ENCODE measurements around the gene MT1X.

MT1X gene

GRCh38 chr16:56682703-56683397 is 580 bp downstream of the MT1X start:
- Mint-ChIP-seq H3K27me3 (no peaks in the 10 kb centered on the region), H3K36me3 (ENCODE audit: low read depth) (peaks cover 28% of the 10 kb centered on the region), H3K27ac (peak overlapping the region; percentile 94), H3K4me1 (ENCODE audit: low read depth) (peaks cover 29% of the 10 kb centered on the region), H3K4me3 (peak overlapping the region; percentile 93), H3K9me3 (peaks cover 2% of the 10 kb centered on the region)
- DNase-seq, result no peak

- Mint-ChIP-seq H3K27ac (peak overlapping the region; percentile 2), H3K4me3 (peak overlapping the region; percentile 93), H3K9me3 (peaks cover 2% of the 10 kb centered on the region), H3K36me3 (ENCODE audit: low read depth) (peaks cover 28% of the 10 kb centered on the region), H3K27me3 (no peaks in the 10 kb centered on the region), H3K4me1 (ENCODE audit: low read depth) (peaks cover 29% of the 10 kb centered on the region)
- DNase-seq, result no peak
These were observed 1.3 kb downstream of the MT1X start for GRCh38 chr16:56683424-56684172.

GRCh38 chr16:56684256-56684925 is 2.1 kb downstream of the MT1X start:
- peaks cover 29% of the 10 kb centered on the region for H3K4me1 Mint-ChIP-seq (ENCODE audit: low read depth)
- no peak overlapping the region for H3K27ac Mint-ChIP-seq
- no peaks in the 10 kb centered on the region for H3K27me3 Mint-ChIP-seq
- peaks cover 2% of the 10 kb centered on the region for H3K9me3 Mint-ChIP-seq
- H3K36me3 Mint-ChIP-seq (ENCODE audit: low read depth), result peaks cover 28% of the 10 kb centered on the region
- peak overlapping the region; percentile 93 for H3K4me3 Mint-ChIP-seq
- no peak for DNase-seq

GRCh38 chr16:56684926-56685590 is 2.8 kb downstream of the MT1X start:
- H3K36me3 Mint-ChIP-seq (ENCODE audit: low read depth), result peaks cover 28% of the 10 kb centered on the region
- peaks cover 24% of the 10 kb centered on the region for H3K4me1 Mint-ChIP-seq (ENCODE audit: low read depth)
- no peak overlapping the region for H3K4me3 Mint-ChIP-seq
- DNase-seq, result no peak
- H3K27ac Mint-ChIP-seq, result no peak overlapping the region
- H3K9me3 Mint-ChIP-seq, result peaks cover 2% of the 10 kb centered on the region
- no peaks in the 10 kb centered on the region for H3K27me3 Mint-ChIP-seq

- H3K9me3 Mint-ChIP-seq, result peaks cover 2% of the 10 kb centered on the region
- peaks cover 28% of the 10 kb centered on the region for H3K36me3 Mint-ChIP-seq (ENCODE audit: low read depth)
- H3K4me3 Mint-ChIP-seq, result no peak overlapping the region
- no peaks in the 10 kb centered on the region for H3K27me3 Mint-ChIP-seq
- no peak for DNase-seq
- H3K4me1 Mint-ChIP-seq (ENCODE audit: low read depth), result peaks cover 20% of the 10 kb centered on the region
- H3K27ac Mint-ChIP-seq, result no peak overlapping the region
These were observed 4.5 kb downstream of the MT1X start for GRCh38 chr16:56686758-56687157.

- Mint-ChIP-seq H3K4me1 (ENCODE audit: low read depth) (peaks cover 8% of the 10 kb centered on the region), H3K9me3 (peaks cover 2% of the 10 kb centered on the region), H3K4me3 (no peak overlapping the region), H3K27me3 (no peaks in the 10 kb centered on the region), H3K36me3 (ENCODE audit: low read depth) (peaks cover 20% of the 10 kb centered on the region), H3K27ac (no peak overlapping the region)
- no peak for DNase-seq
These were observed 6.5 kb downstream of the MT1X start for GRCh38 chr16:56688762-56689161.

- Mint-ChIP-seq H3K27ac (no peak overlapping the region), H3K9me3 (peaks cover 2% of the 10 kb centered on the region), H3K36me3 (ENCODE audit: low read depth) (peaks cover 16% of the 10 kb centered on the region), H3K27me3 (no peaks in the 10 kb centered on the region), H3K4me3 (no peak overlapping the region), H3K4me1 (ENCODE audit: low read depth) (peaks cover 4% of the 10 kb centered on the region)
- no peak for DNase-seq
These were observed 6.9 kb downstream of the MT1X start for GRCh38 chr16:56689171-56689570.

- DNase-seq, result no peak
- no peak overlapping the region for H3K4me3 Mint-ChIP-seq
- H3K36me3 Mint-ChIP-seq (ENCODE audit: low read depth), result peaks cover 12% of the 10 kb centered on the region
- H3K27me3 Mint-ChIP-seq, result no peaks in the 10 kb centered on the region
- no peak overlapping the region for H3K27ac Mint-ChIP-seq
- H3K9me3 Mint-ChIP-seq, result peaks cover 2% of the 10 kb centered on the region
- H3K4me1 Mint-ChIP-seq (ENCODE audit: low read depth), result no peaks in the 10 kb centered on the region
These were observed 8.3 kb downstream of the MT1X start for GRCh38 chr16:56690420-56691122.

GRCh38 chr16:56691885-56692284 is 9.6 kb downstream of the MT1X start:
- Mint-ChIP-seq H3K4me1 (ENCODE audit: low read depth) (no peaks in the 10 kb centered on the region), H3K27ac (no peak overlapping the region), H3K27me3 (no peaks in the 10 kb centered on the region), H3K36me3 (ENCODE audit: low read depth) (peaks cover under 1% of the 10 kb centered on the region), H3K9me3 (no peaks in the 10 kb centered on the region), H3K4me3 (no peak overlapping the region)
- peak; percentile 6 for DNase-seq

- Mint-ChIP-seq H3K4me3 (no peak overlapping the region), H3K9me3 (no peaks in the 10 kb centered on the region), H3K27ac (no peak overlapping the region)
These were observed 13.0 kb downstream of the MT1X start for GRCh38 chr16:56695246-56695645.

GRCh38 chr16:56697456-56698155 is 15.3 kb downstream of the MT1X start:
- Mint-ChIP-seq H3K4me3 (no peak overlapping the region), H3K4me1 (ENCODE audit: low read depth) (peaks cover 12% of the 10 kb centered on the region), H3K36me3 (ENCODE audit: low read depth) (no peaks in the 10 kb centered on the region), H3K27me3 (no peaks in the 10 kb centered on the region), H3K9me3 (no peaks in the 10 kb centered on the region), H3K27ac (no peak overlapping the region)
- no peak for DNase-seq

More at GRCh38 chr16:56695246-56695645, 13.0 kb downstream of the MT1X start:
- Mint-ChIP-seq H3K4me1 (ENCODE audit: low read depth) (no peaks in the 10 kb centered on the region), H3K36me3 (ENCODE audit: low read depth) (no peaks in the 10 kb centered on the region), H3K27me3 (no peaks in the 10 kb centered on the region)
- peak; percentile 21 for DNase-seq

GRCh38 chr16:56700195-56700594 is 17.9 kb downstream of the MT1X start:
- Mint-ChIP-seq H3K4me3 (no peak overlapping the region), H3K27me3 (no peaks in the 10 kb centered on the region), H3K27ac (no peak overlapping the region), H3K36me3 (ENCODE audit: low read depth) (no peaks in the 10 kb centered on the region), H3K9me3 (no peaks in the 10 kb centered on the region), H3K4me1 (ENCODE audit: low read depth) (peaks cover 12% of the 10 kb centered on the region)
- DNase-seq, result no peak

- Mint-ChIP-seq H3K27me3 (no peaks in the 10 kb centered on the region), H3K27ac (no peak overlapping the region), H3K4me3 (no peak overlapping the region), H3K9me3 (no peaks in the 10 kb centered on the region), H3K4me1 (ENCODE audit: low read depth) (peaks cover 15% of the 10 kb centered on the region), H3K36me3 (ENCODE audit: low read depth) (no peaks in the 10 kb centered on the region)
- no peak for DNase-seq
These were observed 18.4 kb downstream of the MT1X start for GRCh38 chr16:56700631-56701030.

Measured in activated T-cell treated with anti-CD3 and anti-CD28 coated beads, Interleukin-2, amount 50 U/mL, for 24 hours (primary cell).